Smooth muscle cell (in vitro differentiated cells): ENCODE measurements around the gene LKAAEAR1. TPM values are rescaled to one million over a fixed set of nuclear protein-coding genes. Genes with fewer than 3 reads are reported as not detected.

Experiments
- DNase-seq: peaks from one replicate; lab custom pipeline; 2025; ENCODE audit not compliant: unreplicated experiment; lab: John Stamatoyannopoulos, UW
- H2AFZ ChIP-seq: fragments of 200-600 bp; sonication (generic); 2 replicates; pipeline ENCODE4 v1.6.0; 2016; ENCODE audit warnings: antibody characterized with exemption, low read depth, mild to moderate bottlenecking
- H3F3A ChIP-seq: fragments of 200-600 bp; sonication (generic); 2 replicates; pipeline ENCODE4 v1.6.0; 2017; ENCODE audit warnings: antibody characterized with exemption, low read depth
- H3K27ac ChIP-seq: fragments of 200-600 bp; sonication (generic); 2 replicates; pipeline ENCODE4 v1.5.1; 2016; ENCODE audit warnings: low read depth, mild to moderate bottlenecking
- H3K27me3 ChIP-seq: fragments of 200-600 bp; sonication (generic); 2 replicates; pipeline ENCODE4 v1.6.1; 2016; ENCODE audit warnings: low read depth, mild to moderate bottlenecking
- H3K36me3 ChIP-seq: fragments of 200-600 bp; sonication (generic); 2 replicates; pipeline ENCODE4 v1.5.1; 2016; ENCODE audit warnings: low read depth
- H3K4me1 ChIP-seq: fragments of 200-600 bp; sonication (generic); 2 replicates; pipeline ENCODE4 v1.5.1; 2016; ENCODE audit warnings: low read depth
- H3K4me2 ChIP-seq: fragments of 200-600 bp; sonication (generic); 2 replicates; pipeline ENCODE4 v1.6.0; 2016; ENCODE audit warnings: mild to moderate bottlenecking
- H3K4me3 ChIP-seq: fragments of 200-600 bp; sonication (generic); 2 replicates; pipeline ENCODE4 v1.5.1; 2016; ENCODE audit warnings: mild to moderate bottlenecking
- H3K79me2 ChIP-seq: fragments of 200-600 bp; sonication (generic); 2 replicates; pipeline ENCODE4 v1.6.0; 2016; ENCODE audit warnings: low read depth, mild to moderate bottlenecking
- H3K9ac ChIP-seq: fragments of 200-600 bp; sonication (generic); 2 replicates; pipeline ENCODE4 v1.6.0; 2016; ENCODE audit warnings: low read depth
- H3K9me3 ChIP-seq: fragments of 200-600 bp; sonication (generic); replicated peaks from 2 replicates; pipeline ENCODE4 v1.5.1; 2016; ENCODE audit warnings: low read depth
- H4K20me1 ChIP-seq: fragments of 200-600 bp; sonication (generic); 2 replicates; pipeline ENCODE4 v1.6.0; 2016; ENCODE audit warnings: low read depth
- WGBS: methylation state at CpG from one replicate; pipeline ENCODE4 v1.1.7; 2016; ENCODE audit warnings: low lambda C conversion rate; 5-methylcytosine and 5-hydroxymethylcytosine counted together
- polyA plus RNA-seq: library from polyadenylated mRNA; unstranded; fragments of >200 nt; fragmentation: Nextera tagmentation; extraction: Ambion mirVana; gene quantifications from 2 replicates; pipeline ENCODE4 v1.2.1, GENCODE V29; 2016
- total RNA-seq: library from RNA; depleted of rRNA; stranded (reverse); fragments of >200 nt; gene quantifications from 2 replicates; pipeline ENCODE4 v1.2.3, GENCODE V29; 2014
- TF ChIP-seq, protein P1 (sequence below): fragments of 200-600 bp; sonication (generic); IDR thresholded peaks from 2 replicates; pipeline ENCODE4 v1.5.1; 2017; ENCODE audit warnings: borderline replicate concordance, mild to moderate bottlenecking, antibody characterized with exemption; ENCODE audit not compliant: insufficient read depth, poor library complexity, severe bottlenecking

LKAAEAR1 gene
- total and polyA plus RNA-seq, 2 experiments from 2014 or later, result 0.79 TPM; not detected in 1

DNA sequence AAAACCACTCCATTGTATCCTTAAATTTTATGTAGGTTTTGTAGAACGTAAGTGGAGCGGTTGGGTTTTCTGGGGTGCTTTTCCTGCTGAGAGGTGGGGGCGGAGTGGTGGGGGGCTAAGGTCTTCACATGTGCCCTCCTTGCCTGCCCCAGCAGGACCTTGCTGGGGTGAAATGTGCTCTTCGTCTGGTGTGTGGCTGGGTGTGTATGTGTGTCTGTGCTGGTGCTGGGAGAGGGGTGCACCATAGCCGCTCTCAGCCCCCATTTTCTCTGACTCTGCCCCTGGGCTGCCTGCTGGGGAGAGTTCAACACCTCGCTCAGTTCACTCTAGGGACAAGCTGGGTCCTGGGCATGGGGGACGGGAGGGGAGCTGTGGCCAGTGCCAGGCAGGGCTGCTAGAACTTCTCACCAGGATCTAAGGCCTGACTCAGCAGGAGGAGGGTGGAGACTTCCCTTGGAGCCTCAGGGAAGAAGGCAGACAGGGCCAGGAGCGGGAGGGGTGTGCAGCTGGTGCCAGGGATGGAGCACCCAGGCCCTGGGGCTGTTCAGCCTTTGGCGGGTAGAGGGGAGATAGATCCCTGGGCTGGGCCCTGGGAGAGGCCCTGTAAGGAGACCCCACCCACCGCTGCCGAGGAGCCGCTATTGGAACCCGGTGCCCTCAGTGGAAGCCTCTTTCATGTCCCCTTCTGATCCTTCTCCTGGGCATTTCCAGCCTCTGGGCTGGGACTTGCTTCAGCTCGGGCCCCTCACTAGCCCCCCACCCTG is 39.5 kb downstream of the LKAAEAR1 start:
- peaks cover 12% of the 10 kb centered on the region for H3K4me1 ChIP-seq
- peaks cover 6% of the 10 kb centered on the region for H4K20me1 ChIP-seq
- no peak overlapping the region for H3K9ac ChIP-seq
- no peak overlapping the region for H2AFZ ChIP-seq
- peaks cover 6% of the 10 kb centered on the region for H3F3A ChIP-seq
- no peak overlapping the region for H3K27ac ChIP-seq
- H3K4me3 ChIP-seq, result no peak overlapping the region
- no peaks in the 10 kb centered on the region for H3K36me3 ChIP-seq
- no peaks in the 10 kb centered on the region for H3K9me3 ChIP-seq
- TF ChIP-seq, protein P1, sequence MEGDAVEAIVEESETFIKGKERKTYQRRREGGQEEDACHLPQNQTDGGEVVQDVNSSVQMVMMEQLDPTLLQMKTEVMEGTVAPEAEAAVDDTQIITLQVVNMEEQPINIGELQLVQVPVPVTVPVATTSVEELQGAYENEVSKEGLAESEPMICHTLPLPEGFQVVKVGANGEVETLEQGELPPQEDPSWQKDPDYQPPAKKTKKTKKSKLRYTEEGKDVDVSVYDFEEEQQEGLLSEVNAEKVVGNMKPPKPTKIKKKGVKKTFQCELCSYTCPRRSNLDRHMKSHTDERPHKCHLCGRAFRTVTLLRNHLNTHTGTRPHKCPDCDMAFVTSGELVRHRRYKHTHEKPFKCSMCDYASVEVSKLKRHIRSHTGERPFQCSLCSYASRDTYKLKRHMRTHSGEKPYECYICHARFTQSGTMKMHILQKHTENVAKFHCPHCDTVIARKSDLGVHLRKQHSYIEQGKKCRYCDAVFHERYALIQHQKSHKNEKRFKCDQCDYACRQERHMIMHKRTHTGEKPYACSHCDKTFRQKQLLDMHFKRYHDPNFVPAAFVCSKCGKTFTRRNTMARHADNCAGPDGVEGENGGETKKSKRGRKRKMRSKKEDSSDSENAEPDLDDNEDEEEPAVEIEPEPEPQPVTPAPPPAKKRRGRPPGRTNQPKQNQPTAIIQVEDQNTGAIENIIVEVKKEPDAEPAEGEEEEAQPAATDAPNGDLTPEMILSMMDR, result no peak
- 75% methylated on average over 14 of the region's 14 CpGs for WGBS
- peak overlapping the region; percentile 15 for H3K4me2 ChIP-seq
- no peak for DNase-seq
- H3K79me2 ChIP-seq, result no peaks in the 10 kb centered on the region
- H3K27me3 ChIP-seq, result peaks cover 30% of the 10 kb centered on the region

DNA sequence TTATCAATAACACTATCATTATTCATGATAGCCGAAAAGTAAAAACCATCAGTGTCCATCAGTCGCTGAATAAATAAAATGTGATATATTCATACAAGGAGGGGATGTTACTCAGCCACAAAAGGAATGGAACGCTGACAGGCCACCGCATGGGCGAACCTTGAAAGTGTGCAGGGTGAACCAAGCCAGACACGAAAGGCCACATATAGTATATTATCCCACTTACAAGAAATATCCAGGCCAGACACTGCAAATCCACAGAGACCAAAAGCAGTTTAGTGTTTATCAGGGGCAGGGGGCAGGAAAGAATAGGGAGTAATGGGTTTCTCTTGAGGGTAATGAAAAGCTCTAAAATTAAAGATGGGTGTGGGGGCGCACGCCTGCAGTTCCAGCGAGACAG is 40.4 kb downstream of the LKAAEAR1 start:
- Histone ChIP-seq H3K27ac (no peak overlapping the region), H3F3A (peaks cover 6% of the 10 kb centered on the region), H3K36me3 (no peaks in the 10 kb centered on the region), H3K4me1 (peaks cover 10% of the 10 kb centered on the region), H3K27me3 (peaks cover 33% of the 10 kb centered on the region), H2AFZ (no peak overlapping the region), H3K79me2 (no peaks in the 10 kb centered on the region), H3K9ac (no peak overlapping the region), H4K20me1 (peaks cover 6% of the 10 kb centered on the region), H3K4me3 (no peak overlapping the region), H3K9me3 (no peaks in the 10 kb centered on the region), H3K4me2 (no peak overlapping the region)
- 94% methylated on average over 9 of the region's 9 CpGs for WGBS
- no peak for DNase-seq
- TF ChIP-seq, protein P1, result no peak

- WGBS, result 10% methylated on average over 47 of the region's 55 CpGs
- H3K79me2 ChIP-seq, result no peaks in the 10 kb centered on the region
- no peak overlapping the region for H2AFZ ChIP-seq
Measured at GRCh38 chr20:64042054-64042781, 42.0 kb downstream of the LKAAEAR1 start.

More at GRCh38 chr20:64042054-64042781, 42.0 kb downstream of the LKAAEAR1 start:
- peaks cover 43% of the 10 kb centered on the region for H3K27me3 ChIP-seq
- H3K4me2 ChIP-seq, result peak overlapping the region; percentile 97
- H3K36me3 ChIP-seq, result no peaks in the 10 kb centered on the region
- peaks cover 6% of the 10 kb centered on the region for H3F3A ChIP-seq
- H3K4me3 ChIP-seq, result peak overlapping the region; percentile 57
- H3K9me3 ChIP-seq, result no peaks in the 10 kb centered on the region
- no peak overlapping the region for H3K27ac ChIP-seq
- TF ChIP-seq, protein P1, result no peak
- no peaks in the 10 kb centered on the region for H4K20me1 ChIP-seq
- H3K9ac ChIP-seq, result no peak overlapping the region
- no peak for DNase-seq
- H3K4me1 ChIP-seq, result peaks cover 10% of the 10 kb centered on the region
